BJ (cell line): Measurements from ENCODE around the gene PCK2. TPM values are rescaled to one million over a fixed set of nuclear protein-coding genes. Genes with fewer than 3 reads are reported as not detected.
A peak's percentile ranks its signal among the peaks of the same experiment; 100 is the strongest.

ENCODE experiments used
- CTCF ChIA-PET: fragments of 350-600 bp; formaldehyde crosslinking; extraction: SDS; loops from one replicate; lab custom pipeline; 2021; ENCODE audit warnings: antibody characterized with exemption, inconsistent platforms; lab: Yijun Ruan, JAX
- POLR2A ChIA-PET: fragments of 300-600 bp; sonication (Branson Sonifier 250); formaldehyde crosslinking; extraction: SDS; loops from one replicate; lab custom pipeline; 2021; ENCODE audit warnings: antibody characterized with exemption; lab: Charles Lee
- DNase-seq: peaks from one replicate; pipeline ENCODE4 v3.0.0-alpha.2; 2011; ENCODE audit warnings: low read depth
- H3K27me3 ChIP-seq: 2 replicates; pipeline ENCODE4 v1.6.0; 2011; ENCODE audit warnings: low read length; ENCODE audit not compliant: control insufficient read depth, insufficient read depth
- H3K36me3 ChIP-seq: 2 replicates; pipeline ENCODE4 v1.5.1; 2011; ENCODE audit warnings: low read length; ENCODE audit not compliant: control insufficient read depth, insufficient read depth
- H3K4me3 ChIP-seq: 2 replicates; pipeline ENCODE4 v1.5.1; 2011; ENCODE audit warnings: low read depth, mild to moderate bottlenecking, control low read depth, low read length
- CTCF ChIP-seq: IDR thresholded peaks from 2 replicates; pipeline ENCODE4 v1.5.1; 2011; ENCODE audit warnings: low read depth, mild to moderate bottlenecking, control low read depth, inconsistent platforms, low read length, moderate library complexity; ENCODE audit not compliant: insufficient read depth
- polyA plus RNA-seq: library from polyadenylated mRNA; depleted of rRNA; stranded (reverse); fragments of >200 nt; gene quantifications from 2 replicates; pipeline ENCODE4 v1.2.3, GENCODE V29; 2011

PCK2 gene
- polyA plus RNA-seq, 1 experiment: 227 TPM

- Histone ChIP-seq H3K4me3 (peak overlapping the region; percentile 82), H3K36me3 (peaks cover 18% of the 10 kb centered on the region), H3K27me3 (no peaks in the 10 kb centered on the region)
- CTCF ChIA-PET: interaction anchor here (2.2 to 13.0 kb wide), 4 partner anchors 10 to 36 kb away, joined by 7 to 200 read pairs (median 105); no protein-coding TSS in a partner anchor
- TF ChIP-seq CTCF: no peak
- POLR2A ChIA-PET: interaction anchor here (1.1 kb wide), 1 partner anchor 19 kb away, joined by 3 read pairs; no protein-coding TSS in a partner anchor
- DNase-seq: no peak
These were observed 745 bp downstream of the PCK2 start for GRCh38 chr14:24094841-24095270.

GRCh38 chr14:24095271-24096068, 1.4 kb downstream of the PCK2 start:
- no peak for TF ChIP-seq CTCF
- ChIA-PET POLR2A (interaction anchor here (1.1 kb wide), 1 partner anchor 18 kb away, joined by 3 read pairs; no protein-coding TSS in a partner anchor), CTCF (interaction anchor here (6.2 to 13.0 kb wide), 3 partner anchors 12 to 37 kb away, joined by 74 to 200 read pairs (median 136); no protein-coding TSS in a partner anchor)
- no peaks in the 10 kb centered on the region for H3K27me3 ChIP-seq
- H3K36me3 ChIP-seq: peaks cover 22% of the 10 kb centered on the region
- DNase-seq: peak; percentile 29
- H3K4me3 ChIP-seq: peak overlapping the region; percentile 82

- DNase-seq: no peak
- CTCF ChIA-PET: interaction anchor here (1.2 to 13.0 kb wide), 2 partner anchors 10 to 38 kb away, joined by 4 to 136 read pairs; no protein-coding TSS in a partner anchor
These were observed 2.6 kb downstream of the PCK2 start for GRCh38 chr14:24096545-24097181.

GRCh38 chr14:24098229-24098926, 4.3 kb downstream of the PCK2 start:
- H3K4me3 ChIP-seq: no peak overlapping the region
- H3K27me3 ChIP-seq: no peaks in the 10 kb centered on the region
- peaks cover 36% of the 10 kb centered on the region for H3K36me3 ChIP-seq
- TF ChIP-seq CTCF: no peak
- CTCF ChIA-PET: interaction anchor here (1.2 to 13.0 kb wide), 2 partner anchors 9 to 43 kb away, joined by 3 to 136 read pairs; no protein-coding TSS in a partner anchor
- DNase-seq: no peak
- POLR2A ChIA-PET: no interaction called here

More at GRCh38 chr14:24096545-24097181, 2.6 kb downstream of the PCK2 start:
- POLR2A ChIA-PET: no interaction called here
- H3K36me3 ChIP-seq: peaks cover 30% of the 10 kb centered on the region
- no peaks in the 10 kb centered on the region for H3K27me3 ChIP-seq
- no peak for TF ChIP-seq CTCF
- no peak overlapping the region for H3K4me3 ChIP-seq
